OCI-M1 (cell line): ENCODE data around the gene NPFFR1.

Experiments
- DNase-seq: peaks from one replicate; lab custom pipeline; 2025; lab: John Stamatoyannopoulos, UW

The NPFFR1 gene

GRCh38 chr10:70283445-70284399 is at the start of gene NPFFR1:
Gene NPFFR1 (minus strand): TSS chr10:70284004. CDS start chr10:70283676, 328 bp downstream.
- DNase-seq, result no peak

GRCh38 chr10:70333268-70333667 is 49.5 kb upstream of the NPFFR1 start:
- DNase-seq, result no peak

GRCh38 chr10:70331486-70332268 is 47.9 kb upstream of the NPFFR1 start:
- DNase-seq, result peak; percentile 97

GRCh38 chr10:70331160-70331485 is 47.3 kb upstream of the NPFFR1 start:
- DNase-seq, result no peak

GRCh38 chr10:70330671-70331070 is 46.9 kb upstream of the NPFFR1 start:
- no peak for DNase-seq

- no peak for DNase-seq
Measured at GRCh38 chr10:70328967-70329366, 45.2 kb upstream of the NPFFR1 start.

- DNase-seq, result no peak
Measured at GRCh38 chr10:70328018-70328417, 44.2 kb upstream of the NPFFR1 start.

GRCh38 chr10:70324951-70325781 is 41.4 kb upstream of the NPFFR1 start:
- DNase-seq, result no peak

GRCh38 chr10:70324339-70324861 is 40.6 kb upstream of the NPFFR1 start:
- DNase-seq, result no peak

- no peak for DNase-seq
Measured at GRCh38 chr10:70323697-70324338, 40.0 kb upstream of the NPFFR1 start.

- no peak for DNase-seq
Measured at GRCh38 chr10:70323138-70323696, 39.4 kb upstream of the NPFFR1 start.

- peak; percentile 96 for DNase-seq
Measured at GRCh38 chr10:70321897-70322890, 38.4 kb upstream of the NPFFR1 start.

GRCh38 chr10:70321233-70321632 is 37.4 kb upstream of the NPFFR1 start:
- no peak for DNase-seq

GRCh38 chr10:70320751-70321150 is 36.9 kb upstream of the NPFFR1 start:
- DNase-seq, result no peak

- no peak for DNase-seq
Measured at GRCh38 chr10:70319824-70320223, 36.0 kb upstream of the NPFFR1 start.

- DNase-seq, result no peak
Measured at GRCh38 chr10:70319183-70319582, 35.4 kb upstream of the NPFFR1 start.

- DNase-seq, result no peak
Measured at GRCh38 chr10:70317943-70318318, 34.1 kb upstream of the NPFFR1 start.

GRCh38 chr10:70317272-70317942 is 33.6 kb upstream of the NPFFR1 start:
- no peak for DNase-seq

- no peak for DNase-seq
Measured at GRCh38 chr10:70315815-70316214, 32.0 kb upstream of the NPFFR1 start.
